H1 (cell line): Measurements from ENCODE around the gene MDM4. TPM values are rescaled to one million over a fixed set of nuclear protein-coding genes. Genes with fewer than 3 reads are reported as not detected.

Experiments used
- CTCF ChIA-PET: fragments of 300-600 bp; sonication (Branson Sonifier 250); formaldehyde crosslinking; loops from one replicate; lab custom pipeline; 2021; ENCODE audit not compliant: partially characterized antibody; lab: Charles Lee
- POLR2A ChIA-PET: fragments of 300-600 bp; sonication (Branson Sonifier 250); formaldehyde crosslinking; loops from one replicate; lab custom pipeline; 2021; ENCODE audit warnings: inconsistent platforms; ENCODE audit not compliant: partially characterized antibody; lab: Charles Lee
- DNase-seq, 2 experiments: peaks; one replicate each; pipeline versions ENCODE4 v3.0.0 to v3.0.0-alpha.2; 2010 to 2022; ENCODE audit warnings: low spot score in 2 of 2, low read depth in 1 of 2, mixed read lengths in 1 of 2
- FAIRE-seq: peaks from 2 replicates; lab custom pipeline; 2011; peaks lifted over from hg19 to GRCh38; lab: Jason Lieb, UNC
- H2AFZ ChIP-seq: 2 replicates; pipeline ENCODE4 v1.8.1; 2012; ENCODE audit warnings: low read length, inconsistent platforms
- H2AK5ac ChIP-seq: 2 replicates; pipeline ENCODE4 v1.6.1; 2013; ENCODE audit warnings: low read depth, low read length
- H2BK120ac ChIP-seq: replicated peaks from 2 replicates; pipeline ENCODE3; 2013; ENCODE audit warnings: low read depth, low read length, inconsistent platforms
- H2BK12ac ChIP-seq: 2 replicates; pipeline ENCODE4 v1.6.1; 2013; ENCODE audit warnings: low read depth, low read length
- H2BK15ac ChIP-seq: 2 replicates; pipeline ENCODE4 v1.6.1; 2013; ENCODE audit warnings: low read length
- H2BK20ac ChIP-seq: 2 replicates; pipeline ENCODE4 v1.6.1; 2013; ENCODE audit warnings: low read length
- H2BK5ac ChIP-seq: 2 replicates; pipeline ENCODE4 v1.6.1; 2013; ENCODE audit warnings: low read depth, low read length
- H3K14ac ChIP-seq: 2 replicates; pipeline ENCODE4 v1.6.1; 2013; ENCODE audit warnings: inconsistent platforms; ENCODE audit not compliant: insufficient read length
- H3K18ac ChIP-seq: 2 replicates; pipeline ENCODE4 v1.6.1; 2013; ENCODE audit warnings: low read length; ENCODE audit errors: extremely low read depth
- H3K23ac ChIP-seq: 2 replicates; pipeline ENCODE4 v1.6.1; 2013; ENCODE audit warnings: inconsistent platforms; ENCODE audit not compliant: insufficient read length
- H3K23me2 ChIP-seq: 2 replicates; pipeline ENCODE4 v1.6.1; 2013; ENCODE audit warnings: low read depth, low read length
- H3K27ac ChIP-seq: 2 replicates; pipeline ENCODE4 v1.6.1; 2011; ENCODE audit warnings: low read depth, low read length, inconsistent platforms
- H3K27me3 ChIP-seq, 4 experiments: replicated peaks in 1 of 4; 1 replicate in 1 of 4; 2 replicates in 3 of 4; pipeline versions ENCODE4 v1.6.1 to v1.8.1; 2011 to 2013; ENCODE audit warnings: low read length in 3 of 4, mild to moderate bottlenecking in 3 of 4, inconsistent platforms in 2 of 4, mixed read lengths in 2 of 4, moderate library complexity in 1 of 4; ENCODE audit not compliant: control insufficient read depth in 3 of 4, insufficient read depth in 3 of 4; ENCODE audit errors: extremely low read depth in 1 of 4
- H3K36me3 ChIP-seq, 4 experiments: 2 replicates each; pipeline versions ENCODE4 v1.6.1 to v1.8.1; 2011 to 2013; ENCODE audit warnings: mild to moderate bottlenecking in 4 of 4, low read length in 3 of 4, moderate library complexity in 2 of 4, control low read depth in 1 of 4, inconsistent platforms in 1 of 4; ENCODE audit not compliant: insufficient read depth in 4 of 4, control insufficient read depth in 2 of 4
- H3K4ac ChIP-seq: replicated peaks from 2 replicates; pipeline ENCODE3; 2013; ENCODE audit warnings: low read length, low read depth, mixed read lengths, inconsistent platforms; ENCODE audit not compliant: insufficient read length
- H3K4me1 ChIP-seq, 4 experiments: replicated peaks in 1 of 4; 1 replicate in 1 of 4; 2 replicates in 3 of 4; pipeline versions ENCODE4 v1.6.1 to v1.8.1; 2011 to 2013; ENCODE audit warnings: low read length in 3 of 4, inconsistent platforms in 2 of 4, mixed read lengths in 1 of 4; ENCODE audit not compliant: insufficient read depth in 4 of 4, control insufficient read depth in 3 of 4
- H3K4me2 ChIP-seq, 2 experiments: 2 replicates each; pipeline versions ENCODE4 v1.6.1 to v1.8.1; 2011 to 2013; ENCODE audit warnings: low read depth in 2 of 2, low read length in 2 of 2, control low read depth in 1 of 2, inconsistent platforms in 1 of 2, mild to moderate bottlenecking in 1 of 2; ENCODE audit not compliant: insufficient read depth in 1 of 2
- H3K4me3 ChIP-seq, 4 experiments: fragments of 200-600, 300-600 bp in 1 of 4; sonication (generic), shearing (Covaris generic), sonication (Bioruptor Twin) in 1 of 4; 2 replicates each; pipeline versions ENCODE4 v1.5.1 to v1.8.1; 2011 to 2016; ENCODE audit warnings: low read length in 4 of 4, low read depth in 3 of 4, control low read depth in 2 of 4, inconsistent platforms in 2 of 4, mild to moderate bottlenecking in 2 of 4, mixed read lengths in 1 of 4, moderate library complexity in 1 of 4; ENCODE audit not compliant: insufficient read depth in 2 of 4; ENCODE audit errors: extremely low read depth in 1 of 4
- H3K56ac ChIP-seq: replicated peaks from 2 replicates; pipeline ENCODE3; 2013; ENCODE audit warnings: low read depth, mild to moderate bottlenecking, mixed read lengths, low read length, inconsistent platforms; ENCODE audit not compliant: insufficient read length
- H3K79me1 ChIP-seq: 2 replicates; pipeline ENCODE4 v1.6.1; 2013; ENCODE audit warnings: low read depth, low read length, control low read depth
- H3K79me2 ChIP-seq, 2 experiments: 2 replicates each; pipeline versions ENCODE4 v1.6.1 to v1.8.1; 2012 to 2013; ENCODE audit warnings: low read length in 2 of 2, mild to moderate bottlenecking in 2 of 2, inconsistent platforms in 1 of 2; ENCODE audit not compliant: insufficient read depth in 2 of 2, control insufficient read depth in 1 of 2
- H3K9ac ChIP-seq, 4 experiments: replicated peaks in 1 of 4; 1 replicate in 1 of 4; 2 replicates in 3 of 4; pipeline versions ENCODE4 v1.6.1 to v1.8.1; 2011 to 2013; ENCODE audit warnings: low read depth in 3 of 4, low read length in 3 of 4, control low read depth in 2 of 4, mild to moderate bottlenecking in 2 of 4, moderate library complexity in 2 of 4, inconsistent platforms in 1 of 4; ENCODE audit errors: extremely low read depth in 1 of 4
- H3K9me3 ChIP-seq, 2 experiments: 2 replicates each; pipeline versions ENCODE4 v1.6.1 to v1.8.1; 2012 to 2013; ENCODE audit warnings: mild to moderate bottlenecking in 2 of 2, moderate library complexity in 2 of 2, control low read depth in 1 of 2, inconsistent platforms in 1 of 2, low read depth in 1 of 2, low read length in 1 of 2, mixed read lengths in 1 of 2; ENCODE audit not compliant: insufficient read depth in 2 of 2
- H4K20me1 ChIP-seq, 2 experiments: replicated peaks in 1 of 2; 2 replicates each; pipeline versions ENCODE3 to v1.8.1; 2011 to 2013; ENCODE audit warnings: inconsistent platforms in 2 of 2, low read length in 2 of 2, mild to moderate bottlenecking in 1 of 2; ENCODE audit not compliant: insufficient read depth in 2 of 2, control insufficient read depth in 1 of 2
- H4K5ac ChIP-seq: 2 replicates; pipeline ENCODE4 v1.6.1; 2013; ENCODE audit warnings: low read length, low read depth, mixed read lengths, inconsistent platforms; ENCODE audit not compliant: insufficient read length
- H4K8ac ChIP-seq: 2 replicates; pipeline ENCODE4 v1.8.0; 2013; ENCODE audit warnings: mild to moderate bottlenecking, moderate library complexity, low read length, inconsistent platforms; ENCODE audit not compliant: insufficient read depth; ENCODE audit errors: extremely low read depth
- H4K91ac ChIP-seq: replicated peaks from 2 replicates; pipeline ENCODE3; 2013; ENCODE audit warnings: low read length, mixed read lengths, inconsistent platforms; ENCODE audit not compliant: insufficient read length
- CREB1 ChIP-seq: IDR thresholded peaks from 2 replicates; pipeline ENCODE4 v1.6.1; 2012; ENCODE audit warnings: inconsistent platforms
- GTF2F1 ChIP-seq: IDR thresholded peaks from 2 replicates; pipeline ENCODE4 v1.6.1; 2012; ENCODE audit warnings: low read depth, low read length, improper control_type of control experiment, borderline replicate concordance
- HDAC6 ChIP-seq: IDR thresholded peaks from one replicate; pipeline ENCODE4 v1.7.1; 2012; ENCODE audit warnings: low read depth, mild to moderate bottlenecking, inconsistent platforms, low read length, moderate library complexity
- KDM5A ChIP-seq: fragments of 200-600 bp; IDR thresholded peaks from 2 replicates; pipeline ENCODE4 v1.7.1; 2012; ENCODE audit warnings: mild to moderate bottlenecking, low read length, inconsistent platforms, mixed read lengths
- MAFK ChIP-seq: IDR thresholded peaks from 2 replicates; pipeline ENCODE4 v1.6.1; 2012; ENCODE audit warnings: low read depth, mild to moderate bottlenecking, improper control_type of control experiment, low read length
- NANOG ChIP-seq: IDR thresholded peaks from 2 replicates; pipeline ENCODE4 v1.6.1; 2011; ENCODE audit warnings: low read length, low read depth, mild to moderate bottlenecking, inconsistent platforms; ENCODE audit not compliant: insufficient read depth, poor library complexity, severe bottlenecking
- SP4 ChIP-seq: IDR thresholded peaks from 2 replicates; pipeline ENCODE4 v1.6.1; 2012; ENCODE audit warnings: low read length, inconsistent platforms
- SRF ChIP-seq: IDR thresholded peaks from 2 replicates; pipeline ENCODE4 v1.6.1; 2011; ENCODE audit warnings: mild to moderate bottlenecking, low read depth, low read length, moderate library complexity
- SUZ12 ChIP-seq: fragments of 200-600 bp; sonication (generic); IDR thresholded peaks from 2 replicates; pipeline ENCODE4 v1.6.1; 2012; ENCODE audit warnings: mild to moderate bottlenecking, inconsistent platforms, low read length, moderate library complexity, mixed read lengths
- YY1 ChIP-seq: IDR thresholded peaks from 2 replicates; pipeline ENCODE4 v1.6.1; 2011; ENCODE audit warnings: low read depth, mild to moderate bottlenecking, low read length
- WGBS, 2 experiments: shearing (Covaris generic) in 1 of 2; methylation state at CpG; one replicate each; pipeline versions ENCODE4 v1.1.6 to v1.1.7; 2013 to 2015; ENCODE audit warnings: low lambda C conversion rate in 2 of 2, mixed read lengths in 2 of 2, inconsistent platforms in 1 of 2, low coverage in 1 of 2, missing lambda C conversion rate in 1 of 2; ENCODE audit not compliant: insufficient replicate concordance in 2 of 2, insufficient coverage in 1 of 2, insufficient read length in 1 of 2; ENCODE audit errors: extremely low coverage in 1 of 2, missing lambda C conversion rate in 1 of 2; 5-methylcytosine and 5-hydroxymethylcytosine counted together
- polyA plus RNA-seq, 7 experiments: library from polyadenylated mRNA; depleted of rRNA in 3 of 7; stranded (reverse) in 5 of 7; unstranded in 2 of 7; fragments of >200 nt in 5 of 7; fragments of 200-250 nt in 2 of 7; gene quantifications; 1 replicate in 5 of 7; 2 replicates in 1 of 7; 4 replicates in 1 of 7; pipeline versions ENCODE4 v1.2.1 to v1.2.3, GENCODE V29; 2011 to 2013; ENCODE audit warnings: missing spikeins in 2 of 7, mixed read lengths in 2 of 7
- total RNA-seq: library from RNA; stranded (reverse); fragmentation: NEBNext Ultra II Directional; extraction: Animal tissue kit (Norgen Biotek cat#: 25700); gene quantifications from 2 replicates; pipeline ENCODE4 v1.2.1, GENCODE V29; 2021

The MDM4 gene
- total and polyA plus RNA-seq, 2 of the 8 experiments (the other 6 are each of a cell fraction or from before 2014, with no cell fraction given): 10.8 to 84.9 TPM

DNA sequence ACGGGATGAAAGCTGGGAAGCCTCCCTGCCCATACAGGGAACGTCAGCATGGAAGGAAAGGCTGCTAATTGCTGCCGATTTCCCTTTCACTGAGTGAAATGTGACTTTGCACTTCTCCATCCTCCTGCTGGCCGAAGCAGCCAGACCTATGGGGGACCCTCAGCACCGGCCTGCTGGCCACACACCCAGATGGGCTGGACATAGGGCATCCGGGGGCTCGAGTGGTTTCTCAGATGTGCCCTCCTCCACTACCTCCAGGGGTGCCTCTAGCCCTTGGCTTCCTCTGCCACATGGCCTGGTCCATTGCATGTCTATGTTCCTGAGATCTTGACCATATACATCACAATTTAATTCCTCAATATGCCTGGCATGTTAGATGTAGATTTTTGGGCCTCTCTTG, 89.6 kb downstream of the MDM4 start:
- Histone ChIP-seq H2BK20ac (no peak overlapping the region), H3K4me2 (no peak overlapping the region), H3K9me3 (no peaks in the 10 kb centered on the region), H3K27me3 (no peaks in the 10 kb centered on the region), H2AFZ (no peak overlapping the region), H3K27ac (no peak overlapping the region), H2AK5ac (no peak overlapping the region), H4K91ac (no peak overlapping the region), H3K36me3 (no peaks in the 10 kb centered on the region), H2BK15ac (no peak overlapping the region), H3K18ac (no peak overlapping the region), H3K79me2 (no peaks in the 10 kb centered on the region), H4K20me1 (no peaks in the 10 kb centered on the region), H3K4ac (no peak overlapping the region), H4K5ac (no peak overlapping the region), H3K23me2 (no peaks in the 10 kb centered on the region), H4K8ac (no peak overlapping the region), H3K9ac (no peak overlapping the region), H2BK5ac (no peak overlapping the region), H2BK12ac (peak overlapping the region; percentile 11; the same call in 1 of the 2 replicates), H3K56ac (no peak overlapping the region), H3K4me3 (no peak overlapping the region), H3K4me1 (peaks cover 10 to 20% (median 13%) of the 10 kb centered on the region in 4 experiments), H3K23ac (no peak overlapping the region), H3K14ac (no peak overlapping the region), H3K79me1 (no peaks in the 10 kb centered on the region), H2BK120ac (no peak overlapping the region)
- WGBS, 2 experiments: 91% methylated on average over 6 of the region's 7 CpGs; no CpG with 5 or more reads in 1 of the 2 experiments
- FAIRE-seq (no peak), DNase-seq (no peak)
- POLR2A ChIA-PET: no interaction called here
- TF ChIP-seq CREB1 (no peak), HDAC6 (no peak), SP4 (no peak), SRF (no peak), MAFK (no peak), GTF2F1 (no peak), YY1 (no peak), NANOG (no peak), KDM5A (no peak), SUZ12 (no peak)
- CTCF ChIA-PET: interaction anchor here (0.7 kb wide), 1 partner anchor 202 kb away, joined by 4 read pairs; no protein-coding TSS in a partner anchor
